K562 (cell line): ENCODE results near the gene TTC9B. TPM values are rescaled to one million over a fixed set of nuclear protein-coding genes. Genes with fewer than 3 reads are reported as not detected.

Experiments
- ATAC-seq: fragments of 200-7000 bp; cut with Tn5 transposase; 3 replicates; pipeline ENCODE4 v1.9.1; 2020; ENCODE audit warnings: moderate library complexity
- BruUV-seq: library from RNA; stranded (reverse); fragments of 400-500 nt; replicated peaks from 2 replicates; lab custom pipeline; 2021; lab: Mats Ljungman, UMichigan
- CTCF ChIA-PET: fragments of 300-600 bp; formaldehyde crosslinking; extraction: SDS; loops from one replicate; lab custom pipeline; 2021; ENCODE audit warnings: low intra/inter-chr PET ratio; lab: Yijun Ruan, JAX
- POLR2A ChIA-PET: fragments of 300-600, 350-650 bp; sonication (Branson Sonifier 250); formaldehyde crosslinking; extraction: SDS; loops from one replicate; lab custom pipeline; 2021; ENCODE audit warnings: antibody characterized with exemption, inconsistent platforms; lab: Yijun Ruan, JAX
- DNase-seq, 4 experiments: peaks; one replicate each; pipeline versions ENCODE4 v3.0.0 to v3.0.0-alpha.2; 2011 to 2018; ENCODE audit warnings: low spot score in 3 of 4, mixed read lengths in 3 of 4; ENCODE audit errors: extremely low read depth in 1 of 4
- FAIRE-seq: peaks from 2 replicates; lab custom pipeline; 2011; peaks lifted over from hg19 to GRCh38; lab: Jason Lieb, UNC
- H2AFZ ChIP-seq: 2 replicates; pipeline ENCODE4 v1.6.0; 2011; ENCODE audit warnings: low read depth, low read length, control low read depth, inconsistent platforms
- H3K27ac ChIP-seq: fragments of 200-600 bp; 3 replicates; pipeline ENCODE4 v1.8.0; 2011; ENCODE audit warnings: low read depth, mild to moderate bottlenecking, control low read depth, inconsistent platforms, low read length, moderate library complexity, mixed read lengths; ENCODE audit errors: extremely low read depth
- H3K27me3 ChIP-seq, 2 experiments: fragments of 300-600 bp in 1 of 2; 2 replicates in 1 of 2; 3 replicates in 1 of 2; pipeline versions ENCODE4 v1.6.0 to v1.8.0; 2011; ENCODE audit warnings: inconsistent platforms in 2 of 2, low read length in 2 of 2, mild to moderate bottlenecking in 1 of 2, mixed read lengths in 1 of 2, moderate library complexity in 1 of 2; ENCODE audit not compliant: control insufficient read depth in 2 of 2, insufficient read depth in 2 of 2
- H3K36me3 ChIP-seq: fragments of 300-600 bp; 3 replicates; pipeline ENCODE4 v1.8.0; 2011; ENCODE audit warnings: mild to moderate bottlenecking, low read length, inconsistent platforms; ENCODE audit not compliant: control insufficient read depth, insufficient read depth
- H3K4me1 ChIP-seq, 2 experiments: fragments of 200-600 bp in 1 of 2; replicated peaks in 1 of 2; 2 replicates in 1 of 2; 3 replicates in 1 of 2; pipeline versions ENCODE4 v1.5.1 to v1.8.0; 2011; ENCODE audit warnings: inconsistent platforms in 2 of 2, low read length in 2 of 2, mild to moderate bottlenecking in 1 of 2, mixed read lengths in 1 of 2, moderate library complexity in 1 of 2; ENCODE audit not compliant: control insufficient read depth in 2 of 2, insufficient read depth in 2 of 2
- H3K4me2 ChIP-seq: 2 replicates; pipeline ENCODE4 v1.6.1; 2011; ENCODE audit warnings: low read length, control low read depth, inconsistent platforms, mixed read lengths; ENCODE audit not compliant: insufficient read depth
- H3K4me3 ChIP-seq: fragments of 200-600 bp; sonication (generic), shearing (Covaris generic); 2 replicates; pipeline ENCODE4 v1.5.1; 2016; ENCODE audit warnings: control low read depth, inconsistent platforms
- H3K79me2 ChIP-seq: fragments of 200-600 bp; 3 replicates; pipeline ENCODE4 v1.8.0; 2011; ENCODE audit warnings: low read length, inconsistent platforms; ENCODE audit not compliant: control insufficient read depth, insufficient read depth
- H3K9ac ChIP-seq, 2 experiments: 2 replicates each; pipeline versions ENCODE4 v1.6.0 to v1.6.1; 2011; ENCODE audit warnings: low read depth in 2 of 2, low read length in 2 of 2, control low read depth in 1 of 2, inconsistent platforms in 1 of 2, mild to moderate bottlenecking in 1 of 2, mixed read lengths in 1 of 2; ENCODE audit not compliant: insufficient read depth in 1 of 2
- H3K9me1 ChIP-seq: one replicate; pipeline ENCODE4 v1.6.0; 2011; ENCODE audit warnings: inconsistent platforms, mild to moderate bottlenecking, low read length, moderate library complexity; ENCODE audit not compliant: control insufficient read depth, insufficient read depth
- H3K9me3 ChIP-seq: replicated peaks from 2 replicates; pipeline ENCODE4 v1.5.1; 2011; ENCODE audit warnings: low read depth, low read length, inconsistent platforms; ENCODE audit not compliant: control insufficient read depth, insufficient read depth
- H4K20me1 ChIP-seq: replicated peaks from 2 replicates; pipeline ENCODE4 v1.6.1; 2011; ENCODE audit warnings: low read length, inconsistent platforms, mixed read lengths; ENCODE audit not compliant: control insufficient read depth, insufficient read depth
- FOXM1 ChIP-seq, 2 experiments: fragments of 450-650 bp in 1 of 2; sonication (generic) in 1 of 2; formaldehyde crosslinking in 1 of 2; IDR thresholded peaks; 2 replicates each; pipeline versions ENCODE4 v1.6.1 to v1.9.0; 2017 to 2022; ENCODE audit warnings: low read depth in 2 of 2, mild to moderate bottlenecking in 2 of 2, missing genetic modification reagents in 1 of 2, moderate library complexity in 1 of 2
- FOXP4 ChIP-seq: sonication (generic); formaldehyde crosslinking; IDR thresholded peaks from 2 replicates; pipeline ENCODE4 v1.8.0; 2022; ENCODE audit warnings: mild to moderate bottlenecking, missing genetic modification reagents, borderline replicate concordance
- KAT8 ChIP-seq: fragments of 450-650 bp; IDR thresholded peaks from 2 replicates; pipeline ENCODE4 v1.6.1; 2016; ENCODE audit warnings: low read depth, mild to moderate bottlenecking
- KDM4B ChIP-seq, 2 experiments: fragments of 450-650 bp in 1 of 2; sonication (generic) in 1 of 2; IDR thresholded peaks; 2 replicates each; pipeline ENCODE4 v1.6.1; 2016 to 2017; ENCODE audit warnings: borderline replicate concordance in 2 of 2, antibody characterized with exemption in 1 of 2, low read depth in 1 of 2, mild to moderate bottlenecking in 1 of 2
- NCOA4 ChIP-seq: fragments of 450-650 bp; IDR thresholded peaks from 2 replicates; pipeline ENCODE4 v1.6.1; 2018; ENCODE audit warnings: mild to moderate bottlenecking; ENCODE audit not compliant: partially characterized antibody
- NFXL1 ChIP-seq: fragments of 450-650 bp; formaldehyde crosslinking; IDR thresholded peaks from 2 replicates; pipeline ENCODE4 v1.4.0; 2021; ENCODE audit warnings: mild to moderate bottlenecking
- OTX1 ChIP-seq: fragments of 450-650 bp; formaldehyde crosslinking; IDR thresholded peaks from 2 replicates; pipeline ENCODE4 v1.4.0; 2022; ENCODE audit warnings: mild to moderate bottlenecking
- SAFB ChIP-seq: fragments of 200-400 bp; formaldehyde crosslinking; IDR thresholded peaks from 2 replicates; pipeline ENCODE4 v1.6.1; 2017; ENCODE audit warnings: low read depth, low read length, borderline replicate concordance
- TCFL5 ChIP-seq: fragments of 250-450 bp; sonication (Bioruptor Pico); conservative IDR thresholded peaks from 2 replicates; pipeline ENCODE4 v1.6.1; 2021; ENCODE audit warnings: mild to moderate bottlenecking, moderate library complexity, matching md5 sums
- ZBTB49 ChIP-seq: sonication (generic); formaldehyde crosslinking; IDR thresholded peaks from 2 replicates; pipeline ENCODE4 v1.8.0; 2022; ENCODE audit warnings: missing genetic modification reagents, mild to moderate bottlenecking, borderline replicate concordance
- ZNF239 ChIP-seq: fragments of 250-450 bp; sonication (Bioruptor Pico); IDR thresholded peaks from 2 replicates; pipeline ENCODE4 v1.4.0; 2020; ENCODE audit warnings: mild to moderate bottlenecking
- ZNF398 ChIP-seq: fragments of 250-450 bp; sonication (Bioruptor Pico); IDR thresholded peaks from 2 replicates; pipeline ENCODE4 v1.8.0; 2021; ENCODE audit warnings: moderate library complexity, mild to moderate bottlenecking, inconsistent platforms
- ZNF699 ChIP-seq: fragments of 250-450 bp; sonication (Bioruptor Pico); IDR thresholded peaks from 2 replicates; pipeline ENCODE4 v1.8.0; 2021; ENCODE audit warnings: mild to moderate bottlenecking, moderate library complexity; ENCODE audit not compliant: insufficient replicate concordance
- WGBS: fragments of 100-300 bp; shearing (Covaris generic); methylation state at CpG from one replicate; pipeline ENCODE4 v1.1.6; 2016; ENCODE audit warnings: low coverage, mixed read lengths; ENCODE audit not compliant: insufficient coverage; ENCODE audit errors: missing lambda C conversion rate; 5-methylcytosine and 5-hydroxymethylcytosine counted together
- in situ Hi-C: fragments of 300-500 bp; cut with MboI; formaldehyde crosslinking; loops from 4 replicates; pipeline ENCODE4 v1.15.0; 2018; ENCODE audit warnings: inconsistent platforms, mixed read lengths
- intact Hi-C: fragments of 100-400 bp; cut with micrococcal nuclease; formaldehyde crosslinking; loops from 2 replicates; pipeline ENCODE4 v1.14.2; 2022
- polyA plus RNA-seq, 8 experiments: library from polyadenylated mRNA; depleted of rRNA in 4 of 8; stranded (reverse) in 5 of 8; unstranded in 3 of 8; fragments of >200 nt; fragmentation: Nextera tagmentation in 2 of 8; fragmentation: Illumina TruSeq in 1 of 8; extraction: Ambion mirVana in 2 of 8; extraction: Trizol in 1 of 8; gene quantifications; 2 replicates each; pipeline versions ENCODE4 v1.2.1 to v1.2.3, GENCODE V29; 2011 to 2014; ENCODE audit warnings: inconsistent platforms in 1 of 8, missing spikeins in 1 of 8
- total RNA-seq, 7 experiments: library from RNA; depleted of rRNA in 6 of 7; stranded (reverse); fragments of >200 nt in 6 of 7; fragmentation: Illumina TruSeq in 2 of 7; extraction: Trizol in 2 of 7; gene quantifications; 2 replicates each; pipeline versions ENCODE4 v1.2.1 to v1.2.3, GENCODE V29; 2011 to 2021; ENCODE audit warnings: low replicate concordance in 1 of 7
- TF ChIP-seq, protein P1 (sequence below): fragments of 450-650 bp; IDR thresholded peaks from 2 replicates; pipeline ENCODE4 v1.7.0; 2016; ENCODE audit warnings: borderline replicate concordance

Gene TTC9B
- total and polyA plus RNA-seq, 9 of the 15 experiments (the other 6 are each of a cell fraction or from before 2014, with no cell fraction given), result 0.06 to 0.14 TPM; not detected in 7

- intact Hi-C loops, result no loop called here
- Histone ChIP-seq H3K27ac (no peak overlapping the region), H3K9me3 (no peaks in the 10 kb centered on the region), H3K79me2 (peaks cover 55% of the 10 kb centered on the region), H3K9me1 (no peaks in the 10 kb centered on the region), H3K9ac (no peak overlapping the region), H3K4me3 (no peak overlapping the region), H3K4me1 (peaks cover 0 to 4% of the 10 kb centered on the region in 2 experiments; a peak in 1 of 5 replicates), H2AFZ (no peak overlapping the region), H3K4me2 (no peak overlapping the region), H4K20me1 (no peaks in the 10 kb centered on the region; the same call in 1 of the 2 replicates), H3K36me3 (peaks cover 61% of the 10 kb centered on the region; the same call in 2 of the 3 replicates), H3K27me3 (no peaks in the 10 kb centered on the region)
- ATAC-seq (no peak), DNase-seq (no peak), FAIRE-seq (no peak)
- BruUV-seq, result no TSS peak
- POLR2A ChIA-PET, result no interaction called here
- 97% methylated on average over 7 of the region's 9 CpGs for WGBS
- in situ Hi-C loops, result no loop called here
- CTCF ChIA-PET, result no interaction called here
- TF ChIP-seq ZNF398 (CRISPR knock-in tag) (no peak), SAFB (no peak), KAT8 (no peak), FOXM1 (IDR thresholded peaks at IDR 0.05; ENCODE audit: low read depth) (no peak), FOXM1 (CRISPR knock-in tag; IDR thresholded peaks at IDR 0.05; ENCODE audit: low read depth) (no peak), FOXP4 (CRISPR knock-in tag) (no peak), OTX1 (CRISPR knock-in tag) (no peak), NFXL1 (no peak), TCFL5 (CRISPR knock-in tag) (no peak), NCOA4 (no peak), ZNF699 (CRISPR knock-in tag) (no peak), ZNF239 (no peak), ZBTB49 (CRISPR knock-in tag) (no peak), KDM4B (IDR thresholded peaks at IDR 0.05; ENCODE audit: borderline replicate concordance in 2 of 2, low read depth in 1 of 2) (no peak)
- TF ChIP-seq, protein P1, sequence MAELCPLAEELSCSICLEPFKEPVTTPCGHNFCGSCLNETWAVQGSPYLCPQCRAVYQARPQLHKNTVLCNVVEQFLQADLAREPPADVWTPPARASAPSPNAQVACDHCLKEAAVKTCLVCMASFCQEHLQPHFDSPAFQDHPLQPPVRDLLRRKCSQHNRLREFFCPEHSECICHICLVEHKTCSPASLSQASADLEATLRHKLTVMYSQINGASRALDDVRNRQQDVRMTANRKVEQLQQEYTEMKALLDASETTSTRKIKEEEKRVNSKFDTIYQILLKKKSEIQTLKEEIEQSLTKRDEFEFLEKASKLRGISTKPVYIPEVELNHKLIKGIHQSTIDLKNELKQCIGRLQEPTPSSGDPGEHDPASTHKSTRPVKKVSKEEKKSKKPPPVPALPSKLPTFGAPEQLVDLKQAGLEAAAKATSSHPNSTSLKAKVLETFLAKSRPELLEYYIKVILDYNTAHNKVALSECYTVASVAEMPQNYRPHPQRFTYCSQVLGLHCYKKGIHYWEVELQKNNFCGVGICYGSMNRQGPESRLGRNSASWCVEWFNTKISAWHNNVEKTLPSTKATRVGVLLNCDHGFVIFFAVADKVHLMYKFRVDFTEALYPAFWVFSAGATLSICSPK, result no peak
Measured at GRCh38 chr19:40257096-40257517, 38.9 kb upstream of the TTC9B start.
